AG09309 (cell line): Measurements from ENCODE around the gene EFNA4.

Source experiments
- DNase-seq: peaks from one replicate; pipeline ENCODE4 v3.0.0-alpha.2; 2010; ENCODE audit warnings: low read depth
- H3K4me3 ChIP-seq: 2 replicates; pipeline ENCODE4 v1.5.1; 2011; ENCODE audit warnings: mild to moderate bottlenecking, low read depth, low read length, moderate library complexity; ENCODE audit not compliant: control insufficient read depth
- TF ChIP-seq, protein P1 (sequence below): IDR thresholded peaks from 2 replicates; pipeline ENCODE4 v1.5.1; 2011; ENCODE audit warnings: mild to moderate bottlenecking, low read depth, low read length, inconsistent platforms; ENCODE audit not compliant: insufficient read depth, control insufficient read depth; ENCODE audit errors: missing control alignments

Gene EFNA4

DNA sequence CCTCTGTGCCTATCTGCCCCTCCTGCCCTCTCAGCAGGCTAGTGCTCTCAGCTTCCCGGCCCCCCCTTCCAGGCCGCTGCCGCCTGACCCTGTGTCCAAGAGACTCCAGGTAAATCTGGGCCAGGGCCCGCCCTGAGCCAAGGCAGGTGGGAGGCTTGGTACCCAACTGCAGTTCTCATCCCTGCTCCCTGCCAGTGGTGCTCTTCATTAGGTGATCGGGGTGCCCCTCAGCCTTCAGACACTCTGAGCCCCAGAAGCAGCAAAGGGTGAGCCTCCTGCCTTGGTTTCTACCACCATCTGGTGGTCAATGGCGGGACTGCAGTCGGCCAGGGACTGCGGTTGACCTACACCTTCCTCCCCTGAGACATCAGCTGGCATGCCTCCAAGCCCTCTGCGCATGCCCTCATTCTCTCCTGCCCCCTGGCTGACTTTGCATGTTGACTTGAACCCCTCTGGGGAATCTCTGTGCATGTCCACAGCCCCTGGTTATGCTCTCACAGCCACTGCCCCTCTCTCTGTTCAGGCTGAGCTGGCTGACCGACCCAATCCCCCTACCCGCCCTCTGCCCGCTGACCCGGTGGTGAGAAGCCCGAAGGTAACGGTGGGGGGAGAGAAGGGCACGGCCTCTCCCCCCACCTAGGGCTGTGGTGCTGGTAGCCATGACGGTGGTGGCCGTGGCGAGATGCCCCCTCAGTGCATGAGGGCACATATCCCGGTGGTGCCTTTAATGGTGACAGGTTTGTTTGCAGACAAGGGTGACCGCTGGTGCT lies 2.0 kb upstream of the EFNA4 start:
- H3K4me3 ChIP-seq, result no peak overlapping the region

DNA sequence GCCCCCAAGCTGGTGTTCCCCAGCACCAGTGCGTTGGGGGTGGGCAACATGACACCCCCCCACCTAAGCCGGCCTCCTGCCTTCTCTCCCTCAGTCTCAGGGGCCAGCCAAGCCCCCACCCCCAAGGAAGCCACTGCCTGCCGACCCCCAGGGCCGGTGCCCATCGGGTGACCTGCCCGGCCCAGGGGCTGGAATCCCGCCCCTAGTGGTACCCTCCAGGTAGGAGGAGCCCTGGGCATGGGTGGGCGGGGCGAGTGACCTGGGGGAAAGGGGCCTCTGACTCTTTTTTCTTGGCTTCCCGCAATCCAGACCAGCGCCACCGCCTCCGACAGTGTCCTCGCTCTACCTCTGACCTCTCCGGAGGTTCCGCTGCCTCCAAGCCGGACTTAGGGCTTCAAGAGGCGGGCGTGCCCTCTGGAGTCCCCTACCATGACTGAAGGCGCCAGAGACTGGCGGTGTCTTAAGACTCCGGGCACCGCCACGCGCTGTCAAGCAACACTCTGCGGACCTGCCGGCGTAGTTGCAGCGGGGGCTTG lies 1.3 kb upstream of the EFNA4 start:
- no peak overlapping the region for H3K4me3 ChIP-seq
- DNase-seq, result no peak
- TF ChIP-seq, protein P1, sequence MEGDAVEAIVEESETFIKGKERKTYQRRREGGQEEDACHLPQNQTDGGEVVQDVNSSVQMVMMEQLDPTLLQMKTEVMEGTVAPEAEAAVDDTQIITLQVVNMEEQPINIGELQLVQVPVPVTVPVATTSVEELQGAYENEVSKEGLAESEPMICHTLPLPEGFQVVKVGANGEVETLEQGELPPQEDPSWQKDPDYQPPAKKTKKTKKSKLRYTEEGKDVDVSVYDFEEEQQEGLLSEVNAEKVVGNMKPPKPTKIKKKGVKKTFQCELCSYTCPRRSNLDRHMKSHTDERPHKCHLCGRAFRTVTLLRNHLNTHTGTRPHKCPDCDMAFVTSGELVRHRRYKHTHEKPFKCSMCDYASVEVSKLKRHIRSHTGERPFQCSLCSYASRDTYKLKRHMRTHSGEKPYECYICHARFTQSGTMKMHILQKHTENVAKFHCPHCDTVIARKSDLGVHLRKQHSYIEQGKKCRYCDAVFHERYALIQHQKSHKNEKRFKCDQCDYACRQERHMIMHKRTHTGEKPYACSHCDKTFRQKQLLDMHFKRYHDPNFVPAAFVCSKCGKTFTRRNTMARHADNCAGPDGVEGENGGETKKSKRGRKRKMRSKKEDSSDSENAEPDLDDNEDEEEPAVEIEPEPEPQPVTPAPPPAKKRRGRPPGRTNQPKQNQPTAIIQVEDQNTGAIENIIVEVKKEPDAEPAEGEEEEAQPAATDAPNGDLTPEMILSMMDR, result no peak

More for the DNA sequence above, 2.0 kb upstream of the EFNA4 start:
- no peak for DNase-seq
- TF ChIP-seq, protein P1, result peak; percentile 99

DNA sequence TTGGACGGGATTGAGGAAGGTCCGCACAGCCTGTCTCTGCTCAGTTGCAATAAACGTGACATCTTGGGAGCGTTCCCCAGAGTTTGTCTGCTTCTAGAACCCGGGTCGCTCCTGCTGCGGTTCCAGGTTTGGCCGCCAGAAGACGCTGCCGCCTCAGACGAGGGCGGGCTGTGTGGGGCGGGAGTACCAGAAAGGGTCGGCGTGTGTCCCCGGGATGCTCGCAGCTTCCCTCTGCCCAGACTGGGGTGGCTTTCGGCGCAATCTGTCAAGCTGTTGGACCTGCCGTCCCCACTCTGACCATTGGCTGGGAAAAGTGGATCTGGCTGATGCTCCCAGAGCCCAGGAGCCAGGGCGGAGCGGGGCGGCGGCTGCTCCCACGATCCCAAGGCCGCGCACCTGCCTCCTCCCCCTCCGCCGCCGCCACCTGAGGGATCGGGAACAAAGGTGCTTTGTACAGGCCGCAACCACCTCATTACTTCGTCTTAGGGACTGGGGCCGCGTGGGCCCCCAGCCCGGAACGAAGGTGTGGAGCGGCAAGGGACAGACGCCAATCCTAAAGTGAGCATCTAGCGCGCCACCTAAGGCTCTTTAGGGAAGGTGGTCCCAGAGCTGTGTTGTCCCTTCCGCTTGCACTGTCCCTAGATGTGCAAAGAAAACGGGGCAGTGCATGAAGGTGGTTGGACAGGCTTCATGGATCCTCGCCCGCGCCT lies 683 bp upstream of the EFNA4 start:
- TF ChIP-seq, protein P1, result peak; percentile 73
- peak overlapping the region; percentile 81 for H3K4me3 ChIP-seq
- DNase-seq, result no peak

DNA sequence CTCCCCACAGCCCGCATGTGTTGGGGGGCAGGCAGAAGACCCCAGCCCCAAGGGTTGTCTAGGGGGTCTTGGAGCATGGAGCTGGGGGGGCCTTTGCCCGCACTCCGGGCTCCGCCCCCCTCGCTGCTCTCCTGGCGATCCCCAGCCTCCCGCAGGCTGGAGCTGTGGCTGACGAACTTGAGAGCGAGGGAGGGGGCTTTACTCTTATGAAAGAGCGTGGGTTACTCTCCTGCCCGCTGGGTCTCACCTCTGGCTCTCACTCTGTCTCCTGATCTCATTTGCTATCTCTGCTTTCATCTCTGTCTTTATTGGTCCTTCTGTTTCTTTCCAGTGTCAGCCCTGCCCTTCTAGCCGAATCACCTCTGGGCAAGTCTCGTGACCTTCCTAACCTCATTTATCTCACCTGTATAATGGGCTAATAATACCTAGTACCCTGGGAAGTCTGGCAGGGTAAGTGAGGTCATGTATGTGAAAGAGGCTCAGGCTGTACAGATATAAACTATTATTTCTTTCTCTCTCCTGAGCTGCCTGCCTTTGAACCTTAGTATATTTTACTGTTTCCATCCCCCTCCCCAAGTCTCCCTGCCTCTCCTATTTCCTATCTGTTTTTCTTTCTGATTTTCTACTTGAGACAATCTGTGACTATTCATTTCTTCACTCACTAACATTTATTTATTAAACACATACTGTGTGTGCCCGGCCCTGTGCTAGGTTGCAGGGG lies 731 bp downstream of the EFNA4 start:
- TF ChIP-seq, protein P1, result no peak
- DNase-seq, result no peak
- peak overlapping the region; percentile 81 for H3K4me3 ChIP-seq

DNA sequence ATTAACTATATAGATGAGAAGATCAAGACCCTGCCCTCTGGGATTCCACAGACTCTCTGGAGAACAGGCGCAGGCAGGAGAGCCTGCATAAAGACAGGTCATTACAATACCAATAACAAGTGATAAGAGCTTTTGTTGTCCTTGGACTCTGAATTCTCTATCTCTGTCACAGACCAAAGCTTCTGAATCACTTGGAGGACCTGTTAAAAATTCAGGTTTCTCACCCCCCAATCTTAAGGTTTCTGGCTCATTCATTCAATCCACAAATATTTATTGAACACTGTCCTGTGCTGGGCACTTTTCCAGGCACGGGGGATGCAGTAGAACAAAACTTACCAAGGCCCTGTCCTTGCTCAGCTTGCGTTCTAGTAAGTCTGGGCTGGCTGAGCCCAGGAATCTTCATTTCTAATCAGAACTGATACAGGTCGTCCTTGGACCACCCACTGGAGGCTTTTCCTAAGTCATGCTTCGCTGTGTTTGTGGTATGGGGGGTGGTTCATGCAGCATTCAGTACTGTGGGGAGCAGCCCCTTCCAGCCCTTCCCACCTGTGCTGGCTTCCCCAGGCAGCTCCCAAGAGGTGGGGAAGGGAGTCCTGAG lies 1.4 kb downstream of the EFNA4 start:
- TF ChIP-seq, protein P1, result no peak
- DNase-seq, result no peak
- H3K4me3 ChIP-seq, result no peak overlapping the region

DNA sequence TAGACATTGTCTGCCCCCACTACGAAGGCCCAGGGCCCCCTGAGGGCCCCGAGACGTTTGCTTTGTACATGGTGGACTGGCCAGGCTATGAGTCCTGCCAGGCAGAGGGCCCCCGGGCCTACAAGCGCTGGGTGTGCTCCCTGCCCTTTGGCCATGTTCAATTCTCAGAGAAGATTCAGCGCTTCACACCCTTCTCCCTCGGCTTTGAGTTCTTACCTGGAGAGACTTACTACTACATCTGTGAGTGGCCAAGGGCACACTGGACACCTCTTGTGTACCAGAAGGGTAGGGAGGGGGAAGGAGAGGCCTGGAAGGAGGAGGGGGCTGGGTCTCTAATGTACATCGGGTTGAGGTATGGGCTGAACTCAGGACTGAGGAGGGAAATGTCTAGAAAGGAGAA lies 3.2 kb downstream of the EFNA4 start:
- no peak for DNase-seq
- TF ChIP-seq, protein P1, result no peak
- no peak overlapping the region for H3K4me3 ChIP-seq
